C4-2B (cell line): Measurements from ENCODE around the gene F7.

Source experiments
- H3K27ac ChIP-seq: fragments of 450-650 bp; 2 replicates; pipeline ENCODE4 v1.5.1; 2017
- ZFX ChIP-seq: fragments of 450-650 bp; IDR thresholded peaks from 2 replicates; pipeline ENCODE4 v1.6.1; 2017
- TF ChIP-seq, protein P1 (sequence below): fragments of 450-650 bp; conservative IDR thresholded peaks from 2 replicates; pipeline ENCODE4 v1.5.1; 2017; ENCODE audit warnings: mild to moderate bottlenecking

Gene F7

DNA sequence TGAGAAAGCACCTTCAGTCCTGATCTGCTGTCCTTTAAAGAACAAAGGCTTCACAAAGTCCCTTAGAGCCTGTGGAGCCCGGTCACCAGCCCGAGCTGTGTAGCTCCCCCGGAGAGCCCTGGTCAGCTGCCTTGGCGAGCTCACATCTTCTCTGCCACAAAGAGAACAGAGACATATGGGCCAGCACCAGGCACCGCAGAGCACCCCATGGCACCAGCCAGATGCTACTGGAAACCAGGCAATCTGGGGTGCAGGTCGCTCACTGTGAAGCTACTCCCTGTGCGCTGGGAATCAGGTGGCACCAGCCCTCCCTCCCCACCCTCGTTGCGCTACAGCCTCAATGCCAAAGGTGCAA, 44.3 kb upstream of the F7 start:
- no peak overlapping the region for H3K27ac ChIP-seq
- TF ChIP-seq, protein P1, sequence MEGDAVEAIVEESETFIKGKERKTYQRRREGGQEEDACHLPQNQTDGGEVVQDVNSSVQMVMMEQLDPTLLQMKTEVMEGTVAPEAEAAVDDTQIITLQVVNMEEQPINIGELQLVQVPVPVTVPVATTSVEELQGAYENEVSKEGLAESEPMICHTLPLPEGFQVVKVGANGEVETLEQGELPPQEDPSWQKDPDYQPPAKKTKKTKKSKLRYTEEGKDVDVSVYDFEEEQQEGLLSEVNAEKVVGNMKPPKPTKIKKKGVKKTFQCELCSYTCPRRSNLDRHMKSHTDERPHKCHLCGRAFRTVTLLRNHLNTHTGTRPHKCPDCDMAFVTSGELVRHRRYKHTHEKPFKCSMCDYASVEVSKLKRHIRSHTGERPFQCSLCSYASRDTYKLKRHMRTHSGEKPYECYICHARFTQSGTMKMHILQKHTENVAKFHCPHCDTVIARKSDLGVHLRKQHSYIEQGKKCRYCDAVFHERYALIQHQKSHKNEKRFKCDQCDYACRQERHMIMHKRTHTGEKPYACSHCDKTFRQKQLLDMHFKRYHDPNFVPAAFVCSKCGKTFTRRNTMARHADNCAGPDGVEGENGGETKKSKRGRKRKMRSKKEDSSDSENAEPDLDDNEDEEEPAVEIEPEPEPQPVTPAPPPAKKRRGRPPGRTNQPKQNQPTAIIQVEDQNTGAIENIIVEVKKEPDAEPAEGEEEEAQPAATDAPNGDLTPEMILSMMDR = no peak
- no peak for TF ChIP-seq ZFX

DNA sequence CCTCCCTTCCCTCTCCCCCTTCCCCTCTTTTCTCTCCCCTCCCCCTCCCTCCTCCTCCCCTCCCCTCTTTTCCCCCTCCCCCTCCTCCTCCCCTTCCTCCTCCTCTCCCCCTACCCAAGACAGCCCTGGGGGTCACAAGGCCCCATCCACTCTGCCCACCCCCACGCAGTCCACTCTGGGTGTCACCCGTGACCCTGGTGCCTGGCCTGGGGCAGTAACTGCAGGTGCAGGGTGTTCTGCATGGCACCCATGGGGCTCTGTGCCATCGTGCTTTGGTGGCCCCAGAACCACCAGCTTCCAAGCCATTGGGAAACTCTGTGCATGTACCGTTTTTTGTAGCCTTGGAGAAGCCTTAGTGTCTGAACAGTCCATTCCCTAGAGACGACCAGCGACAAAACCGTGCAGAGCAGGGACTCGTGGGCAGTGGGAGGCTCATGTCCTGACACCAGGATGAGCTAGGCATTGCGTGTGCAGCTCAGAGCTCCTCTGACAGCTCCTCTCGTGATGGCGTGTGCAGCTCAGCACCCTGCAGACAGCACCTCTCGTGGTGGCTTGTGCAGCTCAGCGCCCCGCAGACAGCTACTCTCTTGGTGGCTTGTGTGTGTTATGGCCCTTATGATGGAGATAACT, 43.7 kb upstream of the F7 start:
- no peak for TF ChIP-seq ZFX
- TF ChIP-seq, protein P1 = no peak
- no peak overlapping the region for H3K27ac ChIP-seq

DNA sequence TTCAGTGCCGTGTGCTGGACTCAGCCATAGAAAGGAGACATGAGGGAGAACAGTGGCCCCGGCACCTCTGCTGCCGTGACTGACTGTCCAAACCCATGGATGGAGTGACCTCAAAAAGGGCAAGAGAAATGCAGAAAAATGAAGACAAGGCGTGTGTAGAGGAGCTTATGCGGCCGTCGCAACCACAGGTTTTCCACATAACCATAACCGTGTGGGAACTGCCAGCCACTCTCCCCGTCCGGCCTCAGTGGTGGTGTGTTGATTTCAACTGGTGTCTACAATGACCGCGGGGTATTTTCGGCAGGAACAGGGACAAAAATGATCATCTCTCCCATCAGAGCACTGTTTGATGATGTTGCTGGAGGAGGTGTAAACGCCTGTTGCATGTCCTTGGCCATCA, 42.9 kb upstream of the F7 start:
- TF ChIP-seq ZFX = no peak
- TF ChIP-seq, protein P1 = no peak
- H3K27ac ChIP-seq = no peak overlapping the region

DNA sequence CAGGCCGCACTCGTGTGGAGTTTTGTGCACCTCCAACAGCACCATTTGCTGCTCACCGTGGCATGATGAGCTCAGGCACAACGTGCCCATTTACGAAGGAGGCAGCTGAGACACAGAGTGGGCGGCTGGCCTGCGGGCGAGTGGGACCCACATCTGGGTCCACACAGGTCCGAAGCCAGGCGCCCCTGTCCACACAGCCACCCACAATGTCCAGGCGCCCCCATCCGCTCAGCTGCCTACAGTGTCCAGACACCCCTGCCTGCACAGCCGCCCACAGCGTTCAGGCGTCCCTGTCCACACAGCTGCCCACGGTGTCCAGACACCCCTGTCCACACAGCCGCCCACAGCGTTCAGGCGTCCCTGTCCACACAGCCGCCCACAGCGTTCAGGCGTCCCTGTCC, 42.5 kb upstream of the F7 start:
- TF ChIP-seq ZFX = no peak
- TF ChIP-seq, protein P1 = no peak
- no peak overlapping the region for H3K27ac ChIP-seq

DNA sequence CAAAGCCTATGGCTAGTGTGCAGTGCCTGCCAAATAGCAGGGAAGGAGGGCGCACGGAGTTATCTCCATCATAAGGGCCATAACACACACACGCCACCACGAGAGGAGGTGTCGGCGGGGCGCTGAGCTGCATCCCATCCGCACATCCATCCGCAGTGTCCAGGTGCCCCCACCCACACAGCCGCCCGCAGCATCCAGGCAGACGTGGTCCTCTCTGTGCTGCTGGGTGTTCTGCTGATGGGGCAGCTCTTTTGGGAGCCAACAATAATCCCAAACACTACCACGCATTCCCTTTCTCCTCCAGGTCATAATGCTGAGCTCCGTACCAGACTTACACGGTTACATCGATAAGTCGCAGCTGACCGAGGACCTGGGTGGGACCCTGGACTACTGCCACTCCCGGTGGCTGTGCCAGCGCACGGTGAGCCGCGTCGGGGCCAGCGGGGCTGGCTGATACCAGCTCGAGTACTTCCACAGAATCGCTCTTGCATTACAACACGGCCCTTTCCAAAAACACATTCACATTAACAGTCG, 41.5 kb upstream of the F7 start:
- H3K27ac ChIP-seq = no peak overlapping the region

DNA sequence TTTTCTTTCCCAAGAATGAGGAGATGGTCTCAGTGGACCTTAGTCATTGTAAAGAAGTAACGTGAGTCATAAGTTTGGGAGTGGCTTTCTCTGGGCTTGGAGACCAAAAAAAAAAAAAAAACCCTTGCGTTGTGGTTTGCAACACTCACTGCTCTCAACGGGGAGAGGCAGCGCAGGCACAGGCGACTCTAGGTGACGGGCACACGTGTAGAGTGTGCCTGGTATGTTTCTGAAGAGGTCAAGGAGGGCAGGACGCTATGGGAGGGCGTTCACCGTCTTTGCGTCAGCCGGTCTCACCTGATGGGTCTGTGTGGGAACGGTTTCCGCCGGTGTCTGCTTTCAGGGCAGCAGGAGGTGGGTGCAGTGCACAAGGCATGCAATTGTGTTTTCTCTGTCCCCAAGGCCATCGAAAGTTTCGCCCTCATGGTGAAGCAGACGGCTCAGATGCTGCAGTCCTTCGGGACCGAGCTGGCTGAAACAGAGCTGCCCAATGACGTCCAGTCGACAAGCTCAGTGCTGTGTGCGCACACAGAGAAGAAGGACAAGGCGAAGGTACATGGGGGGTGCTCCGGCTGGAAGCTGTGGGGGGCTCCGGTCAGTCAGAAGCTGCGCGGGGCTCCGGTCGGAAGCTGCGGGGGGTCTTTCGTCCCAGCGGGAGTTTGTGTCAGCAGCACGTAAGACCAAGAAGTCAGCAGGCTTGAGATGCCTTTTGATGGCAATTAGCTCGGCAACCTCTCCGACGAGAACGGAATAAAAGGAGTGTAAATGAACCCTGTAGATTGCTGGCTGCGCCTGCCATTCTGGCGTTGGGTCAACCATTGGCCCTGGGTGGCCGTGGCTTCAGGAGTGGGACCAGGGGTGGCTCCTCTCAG, 40.8 kb upstream of the F7 start:
- TF ChIP-seq ZFX = no peak
- TF ChIP-seq, protein P1 = no peak
- H3K27ac ChIP-seq = no peak overlapping the region

More for the DNA sequence above, 41.5 kb upstream of the F7 start:
- TF ChIP-seq ZFX = no peak
- TF ChIP-seq, protein P1 = no peak
